GM12801 (cell line): ENCODE measurements around the gene COQ10A.

Source experiments
- TF ChIP-seq, protein P1 (sequence below): IDR thresholded peaks from one replicate; pipeline ENCODE4 v1.5.1; 2011; ENCODE audit warnings: control low read depth; ENCODE audit not compliant: insufficient read length; ENCODE audit errors: extremely low read depth

Gene COQ10A

DNA sequence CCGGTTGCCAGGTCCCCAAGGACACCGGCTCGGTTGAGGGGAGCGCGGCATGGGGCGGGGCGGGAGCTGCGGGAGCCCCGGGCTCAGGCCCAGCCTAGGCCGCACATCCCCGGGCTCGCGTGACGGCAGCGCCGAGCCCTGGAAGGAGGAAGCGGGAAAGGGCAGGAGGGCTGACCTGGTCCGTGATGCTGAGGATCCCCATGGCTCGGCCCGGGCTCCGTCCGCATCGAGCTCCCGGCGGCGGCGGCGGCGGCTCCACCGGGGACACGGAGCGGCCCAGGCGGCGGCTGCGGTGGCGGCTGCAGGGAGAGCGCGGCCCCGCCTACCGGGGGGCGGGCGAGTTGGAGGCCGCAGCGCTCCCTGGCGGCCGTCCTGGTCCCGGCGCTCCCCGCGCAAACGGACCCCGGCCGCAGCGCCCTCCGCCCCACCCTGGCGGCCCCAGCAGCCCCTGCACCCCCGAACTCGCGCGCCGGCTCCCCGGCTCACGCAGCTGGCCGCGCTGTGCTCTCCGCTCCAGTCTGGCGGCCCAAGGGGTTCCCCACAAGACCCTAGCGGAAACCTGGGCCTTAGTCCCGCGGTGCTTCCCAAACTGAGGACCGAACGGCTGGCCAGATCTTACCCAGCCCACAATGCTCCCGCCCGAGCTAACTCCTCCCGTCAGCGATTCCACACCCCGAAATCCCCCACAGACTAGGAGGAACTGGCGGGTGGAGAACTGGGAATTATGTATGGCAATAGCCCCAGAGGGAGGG lies 8.5 kb upstream of the COQ10A start, which contains the start of gene ANKRD52:
Gene ANKRD52 (minus strand): TSS at position 317 of the 752 bp plus-strand sequence. CDS start 115 bp downstream, at position 202.
- TF ChIP-seq, protein P1, sequence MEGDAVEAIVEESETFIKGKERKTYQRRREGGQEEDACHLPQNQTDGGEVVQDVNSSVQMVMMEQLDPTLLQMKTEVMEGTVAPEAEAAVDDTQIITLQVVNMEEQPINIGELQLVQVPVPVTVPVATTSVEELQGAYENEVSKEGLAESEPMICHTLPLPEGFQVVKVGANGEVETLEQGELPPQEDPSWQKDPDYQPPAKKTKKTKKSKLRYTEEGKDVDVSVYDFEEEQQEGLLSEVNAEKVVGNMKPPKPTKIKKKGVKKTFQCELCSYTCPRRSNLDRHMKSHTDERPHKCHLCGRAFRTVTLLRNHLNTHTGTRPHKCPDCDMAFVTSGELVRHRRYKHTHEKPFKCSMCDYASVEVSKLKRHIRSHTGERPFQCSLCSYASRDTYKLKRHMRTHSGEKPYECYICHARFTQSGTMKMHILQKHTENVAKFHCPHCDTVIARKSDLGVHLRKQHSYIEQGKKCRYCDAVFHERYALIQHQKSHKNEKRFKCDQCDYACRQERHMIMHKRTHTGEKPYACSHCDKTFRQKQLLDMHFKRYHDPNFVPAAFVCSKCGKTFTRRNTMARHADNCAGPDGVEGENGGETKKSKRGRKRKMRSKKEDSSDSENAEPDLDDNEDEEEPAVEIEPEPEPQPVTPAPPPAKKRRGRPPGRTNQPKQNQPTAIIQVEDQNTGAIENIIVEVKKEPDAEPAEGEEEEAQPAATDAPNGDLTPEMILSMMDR = no peak

DNA sequence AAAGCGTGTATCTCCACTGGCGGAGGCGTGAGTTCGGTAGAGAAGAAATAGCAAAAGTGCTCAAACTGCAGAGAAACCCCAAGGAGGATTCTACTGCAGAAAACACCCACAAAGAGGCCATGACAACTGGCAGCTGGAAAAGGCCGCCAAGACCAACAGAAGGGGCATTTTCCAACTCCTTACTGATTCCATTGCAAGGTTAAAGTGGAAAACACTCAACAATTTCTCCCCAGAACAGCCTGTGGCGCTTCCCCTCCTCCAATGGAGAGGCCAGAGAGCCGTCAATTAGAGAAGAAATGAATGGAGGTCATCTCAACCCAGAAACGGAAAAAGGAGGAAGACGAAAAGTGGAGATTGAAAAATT lies 7.9 kb upstream of the COQ10A start:
- TF ChIP-seq, protein P1 = no peak

DNA sequence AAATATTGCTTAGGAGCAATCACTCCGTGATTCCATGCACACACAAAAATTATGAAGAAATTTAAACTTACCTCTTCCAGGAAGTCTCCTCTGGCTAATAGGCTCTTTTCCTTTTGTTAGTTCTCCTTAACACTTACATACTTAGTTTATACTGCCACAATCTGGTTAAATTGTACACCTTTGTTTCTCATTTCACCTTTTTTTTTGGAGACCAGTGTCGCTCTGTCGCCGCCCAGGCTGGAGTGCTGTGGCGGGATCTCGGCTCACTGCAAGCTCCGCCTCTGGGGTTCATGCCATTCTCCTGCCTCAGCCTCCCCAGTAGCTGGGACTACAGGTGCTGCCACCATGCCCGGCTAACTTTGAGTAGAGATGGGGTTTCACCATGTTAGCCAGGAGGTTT lies 6.4 kb upstream of the COQ10A start:
- TF ChIP-seq, protein P1 = no peak

DNA sequence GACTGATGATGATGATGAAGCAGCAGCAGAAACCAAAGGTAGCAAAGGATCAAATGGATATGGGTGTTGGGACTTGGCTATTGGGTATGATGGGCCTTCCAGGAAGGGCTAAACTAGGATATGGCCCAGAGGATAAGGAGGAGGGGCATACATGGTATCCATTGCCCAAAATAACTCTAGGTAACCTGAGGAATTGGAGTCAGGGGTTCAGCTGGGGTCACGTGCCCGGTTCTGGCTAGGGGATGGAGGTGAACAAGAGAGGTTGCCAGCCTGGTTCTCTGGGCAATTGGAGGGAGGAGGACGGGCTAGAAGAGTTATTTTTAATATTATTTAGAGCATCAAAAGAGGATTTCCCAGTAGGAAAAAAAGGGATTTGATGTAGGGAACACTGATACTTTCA lies 5.8 kb upstream of the COQ10A start:
- TF ChIP-seq, protein P1 = no peak

DNA sequence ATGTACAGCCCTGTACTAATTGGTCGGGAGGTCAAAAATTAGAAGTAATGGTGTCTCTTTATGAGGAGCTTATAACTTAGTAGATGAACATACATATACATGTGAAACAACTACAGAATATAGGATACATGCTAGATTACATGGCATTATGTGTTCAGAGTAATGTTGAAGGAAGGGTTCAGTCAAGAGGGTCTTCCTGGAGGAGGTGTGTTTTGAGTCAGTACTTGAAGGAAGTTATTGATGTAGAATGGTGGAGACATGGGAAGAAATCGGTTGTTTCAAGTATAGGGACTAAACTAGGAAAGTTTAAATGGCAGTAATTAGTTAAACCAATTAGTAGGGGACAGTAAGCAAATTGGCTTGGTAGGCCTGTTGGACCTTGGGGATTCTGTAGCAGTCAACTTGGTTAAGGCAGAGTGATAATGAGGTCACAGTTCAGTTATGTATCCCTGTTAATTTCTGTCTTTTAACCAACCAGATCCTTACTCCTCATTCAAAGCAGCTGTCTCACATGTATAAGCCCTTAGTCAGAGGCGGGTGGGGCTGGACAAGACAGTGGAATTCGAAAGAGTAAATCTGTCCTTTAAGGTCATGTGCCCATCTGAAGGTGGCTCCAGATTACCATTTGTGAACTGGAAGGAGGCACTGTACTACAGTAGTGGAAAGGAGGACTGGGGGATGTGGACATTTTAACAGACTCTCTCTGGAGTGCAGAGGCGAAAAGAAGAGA lies 5.1 kb upstream of the COQ10A start:
- TF ChIP-seq, protein P1 = no peak

DNA sequence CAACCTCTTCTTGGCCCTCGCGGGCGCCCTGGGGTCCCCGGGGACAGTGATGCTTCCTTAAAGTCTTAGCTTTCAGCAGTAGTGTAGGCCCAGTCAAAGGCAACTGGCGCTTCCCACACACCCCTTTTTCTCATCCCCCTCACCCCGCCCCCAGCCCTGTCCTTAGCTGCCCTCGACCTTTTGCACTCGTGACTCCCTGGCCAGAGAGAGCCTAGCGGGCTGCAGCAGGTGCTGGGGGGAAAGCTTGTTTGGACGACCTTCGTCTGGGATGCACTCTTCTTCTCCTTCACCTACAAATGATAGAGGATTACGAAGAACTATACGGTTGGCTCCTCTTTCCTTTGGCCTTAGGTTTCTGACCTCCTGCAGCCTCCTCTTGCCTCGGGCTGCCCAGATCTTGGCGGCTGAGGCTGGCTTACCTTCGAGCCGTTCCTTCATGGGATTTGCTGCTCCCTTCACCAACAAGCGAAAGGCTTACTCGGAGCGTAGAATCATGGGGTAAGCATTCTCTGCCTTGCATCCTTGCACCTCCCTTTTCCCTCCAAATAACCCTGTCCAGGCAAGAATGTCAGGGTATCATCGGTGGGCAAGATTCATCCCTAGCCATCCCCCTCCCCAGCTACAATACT lies 815 bp downstream of the COQ10A start:
- TF ChIP-seq, protein P1 = no peak

DNA sequence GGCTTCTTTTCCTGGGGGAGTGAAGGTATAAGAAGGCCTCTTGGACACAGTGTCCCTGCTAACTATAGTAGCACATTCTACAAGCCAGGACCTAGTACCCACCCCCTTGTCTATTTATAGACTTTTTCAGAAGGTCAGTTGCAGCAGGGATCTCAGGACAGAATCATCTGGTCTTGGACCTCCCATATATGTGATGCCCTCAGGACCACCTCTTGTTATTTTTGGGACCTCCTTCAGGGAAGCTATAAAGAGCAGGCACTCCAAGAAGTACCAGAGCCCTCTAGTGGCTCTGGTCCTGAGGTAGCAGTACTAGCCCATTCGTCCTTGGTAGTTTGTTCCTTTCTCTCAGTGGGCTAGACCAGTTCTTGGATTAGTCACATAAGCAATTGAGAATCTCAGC lies 4.3 kb downstream of the COQ10A start:
- TF ChIP-seq, protein P1 = no peak
